ENCODE results near the gene ANKRD61.
A peak's percentile ranks its signal among the peaks of the same experiment; 100 is the strongest.
"Not testable (repeated sequence)": the region's sequence is repeated elsewhere in the genome, so short reads cannot be mapped to it uniquely, and the experiment has no call there.

ANKRD61 gene

GRCh38 chr7:6057316-6058129 is 26.3 kb downstream of the ANKRD61 start:
- H3K4me3 Mint-ChIP-seq: peak overlapping the region; percentile 99
- no peaks in the 10 kb centered on the region for H3K9me3 Mint-ChIP-seq
- no peak for DNase-seq (ENCODE audit: low spot score in 2 of 2)
- H3K27me3 Mint-ChIP-seq: no peaks in the 10 kb centered on the region
- ATAC-seq (ENCODE audit: low read depth): no peak
- peak overlapping the region; percentile 96 for H3K27ac Mint-ChIP-seq
- H3K36me3 Mint-ChIP-seq: peaks cover 4% of the 10 kb centered on the region
- H3K4me1 Mint-ChIP-seq: peaks cover 13% of the 10 kb centered on the region

GRCh38 chr7:6059941-6060340 is 28.8 kb downstream of the ANKRD61 start:
- not testable (repeated sequence) for H3K27ac Mint-ChIP-seq; ATAC-seq (ENCODE audit: low read depth); H3K27me3 Mint-ChIP-seq; H3K36me3 Mint-ChIP-seq; H3K9me3 Mint-ChIP-seq; DNase-seq (ENCODE audit: low spot score in 2 of 2); H3K4me3 Mint-ChIP-seq
- H3K4me1 Mint-ChIP-seq: peaks cover 11% of the 10 kb centered on the region

GRCh38 chr7:6071406-6071805 is 40.2 kb downstream of the ANKRD61 start:
- Mint-ChIP-seq H3K36me3 (no peaks in the 10 kb centered on the region), H3K4me1 (peaks cover 7% of the 10 kb centered on the region), H3K4me3 (no peak overlapping the region), H3K27ac (peak overlapping the region; percentile 69), H3K9me3 (no peaks in the 10 kb centered on the region), H3K27me3 (no peaks in the 10 kb centered on the region)
- DNase-seq (ENCODE audit: low spot score in 2 of 2) (peak in 1 of 2 donors; percentile 43), ATAC-seq (ENCODE audit: low read depth) (peak; percentile 99)

- Mint-ChIP-seq H3K9me3 (no peaks in the 10 kb centered on the region), H3K27ac (no peak overlapping the region), H3K27me3 (no peaks in the 10 kb centered on the region), H3K4me1 (peaks cover 7% of the 10 kb centered on the region), H3K36me3 (no peaks in the 10 kb centered on the region), H3K4me3 (no peak overlapping the region)
- no peak for DNase-seq (ENCODE audit: low spot score in 2 of 2)
- no peak for ATAC-seq (ENCODE audit: low read depth)
These were observed 43.6 kb downstream of the ANKRD61 start for GRCh38 chr7:6074612-6075380.

GRCh38 chr7:6078548-6078947 is 47.4 kb downstream of the ANKRD61 start:
- DNase-seq (ENCODE audit: low spot score in 2 of 2) (peak in 1 of 2 donors; percentile 31), ATAC-seq (ENCODE audit: low read depth) (peak; percentile 37)
- H3K4me1 Mint-ChIP-seq: peaks cover 3% of the 10 kb centered on the region
- H3K27me3 Mint-ChIP-seq: no peaks in the 10 kb centered on the region
- no peak overlapping the region for H3K4me3 Mint-ChIP-seq
- no peaks in the 10 kb centered on the region for H3K9me3 Mint-ChIP-seq
- H3K27ac Mint-ChIP-seq: peak overlapping the region; percentile 73
- no peaks in the 10 kb centered on the region for H3K36me3 Mint-ChIP-seq

GRCh38 chr7:6083047-6083446 is 51.9 kb downstream of the ANKRD61 start:
- not testable (repeated sequence) for H3K4me3 Mint-ChIP-seq; H3K4me1 Mint-ChIP-seq; H3K36me3 Mint-ChIP-seq; ATAC-seq (ENCODE audit: low read depth); H3K27me3 Mint-ChIP-seq; H3K9me3 Mint-ChIP-seq; H3K27ac Mint-ChIP-seq; DNase-seq (ENCODE audit: low spot score in 2 of 2)
